GM23248 (cell line): ENCODE data around the gene MRPL36. TPM values are rescaled to one million over a fixed set of nuclear protein-coding genes. Genes with fewer than 3 reads are reported as not detected.
"Not testable (repeated sequence)": the region's sequence is repeated elsewhere in the genome, so short reads cannot be mapped to it uniquely, and the experiment has no call there.

ENCODE experiments used
- DNase-seq: peaks from one replicate; pipeline ENCODE4 v3.0.0-alpha.2; 2015
- H2AFZ ChIP-seq: fragments of 200-600 bp; sonication (generic); 2 replicates; pipeline ENCODE4 v1.6.1; 2016; ENCODE audit warnings: antibody characterized with exemption
- H3F3A ChIP-seq: fragments of 200-600 bp; sonication (generic); 2 replicates; pipeline ENCODE4 v1.6.1; 2016; ENCODE audit warnings: mild to moderate bottlenecking, antibody characterized with exemption, mixed run types; ENCODE audit not compliant: insufficient read depth
- H3K27ac ChIP-seq: fragments of 200-600 bp; sonication (generic); 2 replicates; pipeline ENCODE4 v1.5.1; 2016; ENCODE audit warnings: mild to moderate bottlenecking
- H3K27me3 ChIP-seq: fragments of 200-600 bp; sonication (generic); replicated peaks from 2 replicates; pipeline ENCODE4 v1.6.1; 2016; ENCODE audit warnings: mild to moderate bottlenecking; ENCODE audit not compliant: insufficient read depth
- H3K36me3 ChIP-seq: fragments of 200-600 bp; sonication (generic); 2 replicates; pipeline ENCODE4 v1.6.1; 2016; ENCODE audit warnings: low read depth, mild to moderate bottlenecking
- H3K4me1 ChIP-seq: fragments of 200-600 bp; sonication (generic); 2 replicates; pipeline ENCODE4 v1.6.1; 2016; ENCODE audit warnings: mild to moderate bottlenecking; ENCODE audit not compliant: insufficient read depth
- H3K4me2 ChIP-seq: fragments of 200-600 bp; sonication (generic); one replicate; pipeline ENCODE4 v1.6.1; 2016; ENCODE audit warnings: mild to moderate bottlenecking; ENCODE audit not compliant: unreplicated experiment
- H3K4me3 ChIP-seq: fragments of 200-600 bp; sonication (generic); 2 replicates; pipeline ENCODE4 v1.5.1; 2016; ENCODE audit warnings: mild to moderate bottlenecking
- H3K79me2 ChIP-seq: fragments of 200-600 bp; sonication (generic); 2 replicates; pipeline ENCODE4 v1.6.1; 2016; ENCODE audit warnings: mild to moderate bottlenecking; ENCODE audit not compliant: insufficient read depth
- H3K9ac ChIP-seq: fragments of 200-600 bp; sonication (generic); 2 replicates; pipeline ENCODE4 v1.6.1; 2016; ENCODE audit warnings: mild to moderate bottlenecking
- H3K9me2 ChIP-seq: fragments of 200-600 bp; sonication (generic); 2 replicates; pipeline ENCODE4 v1.6.1; 2016; ENCODE audit warnings: mixed run types, mild to moderate bottlenecking, moderate library complexity; ENCODE audit not compliant: insufficient read depth
- H3K9me3 ChIP-seq: fragments of 200-600 bp; sonication (generic); one replicate; pipeline ENCODE4 v1.6.1; 2017; ENCODE audit warnings: low read depth
- H4K20me1 ChIP-seq: fragments of 200-600 bp; sonication (generic); 2 replicates; pipeline ENCODE4 v1.6.0; 2016; ENCODE audit not compliant: insufficient read depth
- EZH2 ChIP-seq: fragments of 200-600 bp; sonication (generic); IDR thresholded peaks from 2 replicates; pipeline ENCODE4 v1.6.1; 2018; ENCODE audit warnings: antibody characterized with exemption, mild to moderate bottlenecking; ENCODE audit not compliant: insufficient read depth, poor library complexity, severe bottlenecking
- EZH2phosphoT487 ChIP-seq: fragments of 200-600 bp; sonication (generic); IDR thresholded peaks from 2 replicates; pipeline ENCODE4 v1.6.1; 2018; ENCODE audit warnings: antibody characterized with exemption, moderate library complexity, mild to moderate bottlenecking, low read depth; ENCODE audit not compliant: insufficient read depth
- WGBS, 2 experiments: methylation state at CpG; one replicate each; pipeline ENCODE4 v1.1.6; 2015 to 2017; ENCODE audit warnings: low lambda C conversion rate in 2 of 2, low coverage in 1 of 2; ENCODE audit errors: missing lambda C conversion rate in 2 of 2; 5-methylcytosine and 5-hydroxymethylcytosine counted together
- in situ Hi-C: fragments of 300-500 bp; cut with MboI; formaldehyde crosslinking; loops from 2 replicates; pipeline ENCODE4 v1.15.0; 2020
- polyA plus RNA-seq: library from polyadenylated mRNA; unstranded; fragments of >200 nt; fragmentation: Nextera tagmentation; extraction: Ambion mirVana; gene quantifications from 2 replicates; pipeline ENCODE4 v1.2.1, GENCODE V29; 2016
- total RNA-seq: library from RNA; depleted of rRNA; stranded (reverse); fragments of >200 nt; shearing (Covaris generic); gene quantifications from 2 replicates; pipeline ENCODE4 v1.2.3, GENCODE V29; 2014

MRPL36 gene
- total and polyA plus RNA-seq, 2 experiments from 2014 or later, result 30.9 to 140 TPM

- H3K4me1 ChIP-seq, result peaks cover 51% of the 10 kb centered on the region
- H3K36me3 ChIP-seq, result no peaks in the 10 kb centered on the region
- H3K9me3 ChIP-seq, result no peaks in the 10 kb centered on the region
- H3K4me2 ChIP-seq, result peak overlapping the region; percentile 83
- H3K27me3 ChIP-seq, result no peaks in the 10 kb centered on the region
- TF ChIP-seq EZH2phosphoT487 (no peak), EZH2 (no peak)
- no peaks in the 10 kb centered on the region for H3K9me2 ChIP-seq
- H3K9ac ChIP-seq, result peak overlapping the region; percentile 42
- 1% methylated on average over 10 of the region's 10 CpGs for WGBS, 2 experiments
- H3K79me2 ChIP-seq, result no peaks in the 10 kb centered on the region
- H3K4me3 ChIP-seq, result peak overlapping the region; percentile 53
- peaks cover 54% of the 10 kb centered on the region for H3F3A ChIP-seq
- peak overlapping the region; percentile 66 for H3K27ac ChIP-seq
- in situ Hi-C loops, result no loop called here
- H4K20me1 ChIP-seq, result no peaks in the 10 kb centered on the region
- H2AFZ ChIP-seq, result peak overlapping the region; percentile 61
- DNase-seq, result peak; percentile 84
Observed at GRCh38 chr5:1789834-1790471, 9.7 kb downstream of the MRPL36 start.

- H3F3A ChIP-seq, result peaks cover 51% of the 10 kb centered on the region
- in situ Hi-C loops, H3K9me3 ChIP-seq, H3K9me2 ChIP-seq, H3K27me3 ChIP-seq, H4K20me1 ChIP-seq, H3K36me3 ChIP-seq, H3K79me2 ChIP-seq: not testable (repeated sequence)
- peak overlapping the region; percentile 53 for H3K4me3 ChIP-seq
- H3K27ac ChIP-seq, result peak overlapping the region; percentile 66
- H3K4me1 ChIP-seq, result peaks cover 48% of the 10 kb centered on the region
- peak overlapping the region; percentile 42; the same call in 1 of the 2 replicates for H3K9ac ChIP-seq
- H2AFZ ChIP-seq, result peak overlapping the region; percentile 61
- 73 to 79% methylated on average over 3 of the region's 3 CpGs for WGBS, 2 experiments
- H3K4me2 ChIP-seq, result peak overlapping the region; percentile 83
- peak; percentile 52 for DNase-seq
Observed at GRCh38 chr5:1789438-1789833, 10.2 kb downstream of the MRPL36 start.

GRCh38 chr5:1788828-1789227 is 10.8 kb downstream of the MRPL36 start:
- H2AFZ ChIP-seq, result no peak overlapping the region
- WGBS, 2 experiments, result 87 to 89% methylated on average over 15 of the region's 15 CpGs
- in situ Hi-C loops, result no loop called here
- peak; percentile 13 for DNase-seq
- H4K20me1 ChIP-seq, result no peaks in the 10 kb centered on the region
- H3K9ac ChIP-seq, result no peak overlapping the region
- H3K79me2 ChIP-seq, result no peaks in the 10 kb centered on the region
- no peaks in the 10 kb centered on the region for H3K9me2 ChIP-seq
- no peak overlapping the region for H3K4me2 ChIP-seq
- no peaks in the 10 kb centered on the region for H3K27me3 ChIP-seq
- no peak overlapping the region for H3K27ac ChIP-seq
- TF ChIP-seq EZH2 (no peak), EZH2phosphoT487 (no peak)
- no peaks in the 10 kb centered on the region for H3K36me3 ChIP-seq
- no peak overlapping the region for H3K4me3 ChIP-seq
- peaks cover 46% of the 10 kb centered on the region for H3F3A ChIP-seq
- no peaks in the 10 kb centered on the region for H3K9me3 ChIP-seq
- H3K4me1 ChIP-seq, result peaks cover 42% of the 10 kb centered on the region

- H3K4me3 ChIP-seq, result no peak overlapping the region
- H3K4me1 ChIP-seq, result peaks cover 35% of the 10 kb centered on the region
- peaks cover 39% of the 10 kb centered on the region for H3F3A ChIP-seq
- H3K9me2 ChIP-seq, result no peaks in the 10 kb centered on the region
- 83 to 92% methylated on average over 7 of the region's 7 CpGs for WGBS, 2 experiments
- no peaks in the 10 kb centered on the region for H3K9me3 ChIP-seq
- TF ChIP-seq EZH2 (no peak), EZH2phosphoT487 (no peak)
- no peak overlapping the region for H3K27ac ChIP-seq
- H4K20me1 ChIP-seq, result no peaks in the 10 kb centered on the region
- no peak for DNase-seq
- no peak overlapping the region for H3K4me2 ChIP-seq
- no peaks in the 10 kb centered on the region for H3K27me3 ChIP-seq
- no peaks in the 10 kb centered on the region for H3K79me2 ChIP-seq
- no peaks in the 10 kb centered on the region for H3K36me3 ChIP-seq
- H2AFZ ChIP-seq, result no peak overlapping the region
- no peak overlapping the region for H3K9ac ChIP-seq
- in situ Hi-C loops, result no loop called here
Observed at GRCh38 chr5:1788200-1788599, 11.4 kb downstream of the MRPL36 start.
